Right ventricle myocardium inferior (tissue), 1 donor: Measurements from ENCODE around the gene OR1L4. TPM values are rescaled to one million over a fixed set of nuclear protein-coding genes. Genes with fewer than 3 reads are reported as not detected.

Experiments used
- ATAC-seq: fragments of 200-7000 bp; cut with Tn5 transposase; one replicate; pipeline ENCODE4 v1.9.1; 2020; ENCODE audit warnings: mild to moderate bottlenecking, moderate library complexity
- DNase-seq: peaks from one replicate; pipeline ENCODE4 v3.0.0; 2021; ENCODE audit errors: missing footprints
- intact Hi-C: fragments of 100-400 bp; cut with DNase I; formaldehyde crosslinking; loops from one replicate; pipeline ENCODE4 v1.11.0; 2022
- long read RNA-seq: library from polyadenylated mRNA; unstranded; transcript quantifications from one replicate; pipeline ENCODE4 v2.0.0, GENCODE V29; 2021
- total RNA-seq: library from RNA; stranded (reverse); fragmentation: NEBNext Ultra II Directional; extraction: Animal tissue kit (Norgen Biotek cat#: 25700); gene quantifications from one replicate; pipeline ENCODE4 v1.2.1, GENCODE V29; 2021
- donor health status: DM: no; HTN: yes; CAD: no; lungs with severe emphysema.

The OR1L4 gene
- total RNA-seq: not detected
- long read RNA-seq: 0 reads

- ATAC-seq (no peak), DNase-seq (no peak)
- intact Hi-C loops: no loop called here
Observed at GRCh38 chr9:122723690-122724089, at the start of gene OR1L4. OR1L4 (plus strand) TSS chr9:122723990; CDS start chr9:122723990, 0 bp downstream.

GRCh38 chr9:122684851-122685250 lies 38.9 kb upstream of the OR1L4 start:
- no peak for DNase-seq
- ATAC-seq: no peak
- intact Hi-C loops: no loop called here

GRCh38 chr9:122695696-122696095 lies 28.1 kb upstream of the OR1L4 start:
- DNase-seq (no peak), ATAC-seq (no peak)
- intact Hi-C loops: no loop called here

- intact Hi-C loops: no loop called here
- no peak for DNase-seq
- ATAC-seq: no peak
Observed at GRCh38 chr9:122718038-122718437, 5.8 kb upstream of the OR1L4 start.

- ATAC-seq (no peak), DNase-seq (no peak)
- intact Hi-C loops: no loop called here
Observed at GRCh38 chr9:122719218-122719617, 4.6 kb upstream of the OR1L4 start.

- ATAC-seq (no peak), DNase-seq (no peak)
- intact Hi-C loops: no loop called here
Observed at GRCh38 chr9:122742003-122742402, 18.2 kb downstream of the OR1L4 start, which contains the start of gene OR1L6. OR1L6 (plus strand) TSS chr9:122742303; CDS start chr9:122749848, 7,545 bp downstream.

GRCh38 chr9:122754825-122755224 lies 31.0 kb downstream of the OR1L4 start:
- DNase-seq (no peak), ATAC-seq (no peak)
- intact Hi-C loops: no loop called here

GRCh38 chr9:122767817-122768216 lies 44.0 kb downstream of the OR1L4 start:
- ATAC-seq (no peak), DNase-seq (no peak)
- intact Hi-C loops: no loop called here

Other genes with a start within 250 kb of the OR1L4 start
- gene OR1J1, start 246.1 kb upstream of the OR1L4 start, total RNA-seq: not detected
- not detected for gene OR1J2, start 213.2 kb upstream of the OR1L4 start, total RNA-seq
- not detected for gene OR1J4, start 204.8 kb upstream of the OR1L4 start, total RNA-seq
- not detected for gene OR1N1, start 196.7 kb upstream of the OR1L4 start, total RNA-seq
- gene OR1N2, start 170.9 kb upstream of the OR1L4 start, total RNA-seq: not detected
- not detected for gene OR1L8, start 140.6 kb upstream of the OR1L4 start, total RNA-seq
- not detected for gene OR1Q1, start 109.3 kb upstream of the OR1L4 start, total RNA-seq
- not detected for gene OR1B1, start 66.4 kb upstream of the OR1L4 start, total RNA-seq
- gene OR1L1, start 62.3 kb upstream of the OR1L4 start, total RNA-seq: not detected
- gene OR1L3, start 48.9 kb upstream of the OR1L4 start, total RNA-seq: not detected
- gene OR1L6, start 18.3 kb downstream of the OR1L4 start, total RNA-seq: not detected
- not detected for gene OR5C1, start 64.9 kb downstream of the OR1L4 start, total RNA-seq
- not detected for gene OR1K1, start 76.1 kb downstream of the OR1L4 start, total RNA-seq
- 8.7 TPM for gene PDCL, start 104.6 kb downstream of the OR1L4 start, total RNA-seq
- 35.1 TPM for gene RC3H2, start 181.4 kb downstream of the OR1L4 start, total RNA-seq
- 5.3 TPM for gene ZBTB6, start 189.3 kb downstream of the OR1L4 start, total RNA-seq
- 4.6 TPM for gene ZBTB26, start 207.5 kb downstream of the OR1L4 start, total RNA-seq
- 45.1 TPM for gene RABGAP1, start 217.0 kb downstream of the OR1L4 start, total RNA-seq